AG04450 (cell line): Measurements from ENCODE around the gene POU6F2. TPM values are rescaled to one million over a fixed set of nuclear protein-coding genes. Genes with fewer than 3 reads are reported as not detected.
A peak's percentile ranks its signal among the peaks of the same experiment; 100 is the strongest.

Experiments used
- CTCF ChIA-PET: fragments of 300-600, 350-600 bp; formaldehyde crosslinking; extraction: SDS; loops from one replicate; lab custom pipeline; 2022; ENCODE audit warnings: antibody characterized with exemption, inconsistent platforms; lab: Charles Lee
- POLR2A ChIA-PET: fragments of 350-600 bp; formaldehyde crosslinking; extraction: SDS; loops from one replicate; lab custom pipeline; 2021; ENCODE audit warnings: antibody characterized with exemption, inconsistent platforms; lab: Yijun Ruan, JAX
- DNase-seq: peaks from one replicate; pipeline ENCODE4 v3.0.0-alpha.2; 2011; ENCODE audit warnings: low read depth, low spot score
- H3K27ac ChIP-seq: one replicate; pipeline ENCODE4 v1.5.1; 2012; ENCODE audit warnings: low read depth, low read length, control low read depth
- H3K27me3 ChIP-seq: one replicate; pipeline ENCODE4 v1.6.0; 2012; ENCODE audit warnings: low read length; ENCODE audit not compliant: control insufficient read depth, insufficient read depth
- H3K4me3 ChIP-seq: 2 replicates; pipeline ENCODE4 v1.5.1; 2011; ENCODE audit warnings: mild to moderate bottlenecking, low read depth, low read length, control low read depth
- H3K9me3 ChIP-seq: 2 replicates; pipeline ENCODE4 v1.5.1; 2012; ENCODE audit warnings: low read length; ENCODE audit not compliant: control insufficient read depth, insufficient read depth
- polyA plus RNA-seq: library from polyadenylated mRNA; depleted of rRNA; stranded (reverse); fragments of >200 nt; gene quantifications from 2 replicates; pipeline ENCODE4 v1.2.3, GENCODE V29; 2011
- TF ChIP-seq, protein P1 (sequence below): IDR thresholded peaks from 2 replicates; pipeline ENCODE4 v1.5.1; 2011; ENCODE audit warnings: low read depth, low read length, control low read depth, inconsistent platforms

POU6F2 gene
- polyA plus RNA-seq, 1 experiment: not detected

DNA sequence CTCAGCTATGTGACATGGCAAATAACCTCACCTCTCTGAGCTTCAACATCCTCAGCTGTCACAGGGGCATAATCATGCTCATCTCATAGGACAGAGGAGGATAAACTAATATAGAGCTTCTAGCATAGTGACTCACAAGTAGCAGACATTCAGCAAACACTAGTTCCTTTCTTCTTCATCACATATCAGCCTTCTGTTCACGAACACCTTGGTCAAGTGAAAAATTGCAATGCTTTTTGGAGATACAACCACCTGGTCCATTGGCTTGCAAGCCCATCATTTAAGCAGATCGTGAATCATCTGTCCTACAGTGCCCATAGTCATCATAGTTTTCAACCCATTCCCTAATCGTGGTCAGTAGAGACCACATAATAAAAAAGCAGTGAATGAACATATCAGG, 310.6 kb downstream of the POU6F2 start:
- no peak overlapping the region for H3K27ac ChIP-seq
- TF ChIP-seq, protein P1, sequence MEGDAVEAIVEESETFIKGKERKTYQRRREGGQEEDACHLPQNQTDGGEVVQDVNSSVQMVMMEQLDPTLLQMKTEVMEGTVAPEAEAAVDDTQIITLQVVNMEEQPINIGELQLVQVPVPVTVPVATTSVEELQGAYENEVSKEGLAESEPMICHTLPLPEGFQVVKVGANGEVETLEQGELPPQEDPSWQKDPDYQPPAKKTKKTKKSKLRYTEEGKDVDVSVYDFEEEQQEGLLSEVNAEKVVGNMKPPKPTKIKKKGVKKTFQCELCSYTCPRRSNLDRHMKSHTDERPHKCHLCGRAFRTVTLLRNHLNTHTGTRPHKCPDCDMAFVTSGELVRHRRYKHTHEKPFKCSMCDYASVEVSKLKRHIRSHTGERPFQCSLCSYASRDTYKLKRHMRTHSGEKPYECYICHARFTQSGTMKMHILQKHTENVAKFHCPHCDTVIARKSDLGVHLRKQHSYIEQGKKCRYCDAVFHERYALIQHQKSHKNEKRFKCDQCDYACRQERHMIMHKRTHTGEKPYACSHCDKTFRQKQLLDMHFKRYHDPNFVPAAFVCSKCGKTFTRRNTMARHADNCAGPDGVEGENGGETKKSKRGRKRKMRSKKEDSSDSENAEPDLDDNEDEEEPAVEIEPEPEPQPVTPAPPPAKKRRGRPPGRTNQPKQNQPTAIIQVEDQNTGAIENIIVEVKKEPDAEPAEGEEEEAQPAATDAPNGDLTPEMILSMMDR: no peak
- H3K27me3 ChIP-seq: no peaks in the 10 kb centered on the region
- H3K9me3 ChIP-seq: no peaks in the 10 kb centered on the region
- CTCF ChIA-PET: no interaction called here
- DNase-seq: no peak
- H3K4me3 ChIP-seq: no peak overlapping the region
- POLR2A ChIA-PET: no interaction called here

DNA sequence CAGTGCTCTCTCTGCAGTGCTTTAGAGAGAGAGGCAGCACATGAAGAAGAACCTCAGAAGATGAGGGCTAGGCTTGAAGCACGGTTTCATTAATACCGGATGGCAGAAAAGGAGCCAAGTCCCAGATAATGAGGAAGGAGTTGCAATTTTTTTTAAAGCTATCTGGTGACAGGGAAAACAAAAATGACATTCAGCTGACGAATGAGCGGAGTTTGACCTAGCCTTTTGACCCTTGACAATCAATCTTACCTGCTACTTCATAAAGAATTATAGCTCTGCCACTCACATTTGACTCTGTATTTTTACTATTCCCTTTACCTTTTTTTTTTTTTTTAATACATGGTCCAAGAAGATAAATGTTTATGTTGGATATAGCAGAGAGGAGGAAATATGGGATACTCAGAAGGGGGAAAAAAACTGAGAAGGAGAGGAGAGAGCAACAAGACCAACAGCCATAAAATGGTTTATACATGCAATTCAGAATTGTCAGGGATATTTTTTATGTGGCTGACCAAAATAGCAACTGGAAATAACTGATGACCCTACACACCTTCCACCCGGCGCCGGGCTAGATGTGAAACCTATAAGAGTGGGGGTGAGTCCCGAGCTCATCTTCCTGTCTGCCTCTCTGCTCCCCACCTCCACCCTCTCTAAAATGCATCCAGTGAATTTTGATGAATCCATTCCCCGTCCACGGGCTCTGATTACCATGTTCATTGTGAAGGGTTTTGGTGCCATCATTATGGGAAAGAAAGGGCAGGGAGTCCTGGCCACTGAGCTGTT, 314.1 kb downstream of the POU6F2 start:
- CTCF ChIA-PET: no interaction called here
- Histone ChIP-seq H3K27me3 (no peaks in the 10 kb centered on the region), H3K27ac (peak overlapping the region; percentile 21), H3K9me3 (no peaks in the 10 kb centered on the region), H3K4me3 (no peak overlapping the region)
- no peak for DNase-seq
- POLR2A ChIA-PET: no interaction called here
- TF ChIP-seq, protein P1: no peak

DNA sequence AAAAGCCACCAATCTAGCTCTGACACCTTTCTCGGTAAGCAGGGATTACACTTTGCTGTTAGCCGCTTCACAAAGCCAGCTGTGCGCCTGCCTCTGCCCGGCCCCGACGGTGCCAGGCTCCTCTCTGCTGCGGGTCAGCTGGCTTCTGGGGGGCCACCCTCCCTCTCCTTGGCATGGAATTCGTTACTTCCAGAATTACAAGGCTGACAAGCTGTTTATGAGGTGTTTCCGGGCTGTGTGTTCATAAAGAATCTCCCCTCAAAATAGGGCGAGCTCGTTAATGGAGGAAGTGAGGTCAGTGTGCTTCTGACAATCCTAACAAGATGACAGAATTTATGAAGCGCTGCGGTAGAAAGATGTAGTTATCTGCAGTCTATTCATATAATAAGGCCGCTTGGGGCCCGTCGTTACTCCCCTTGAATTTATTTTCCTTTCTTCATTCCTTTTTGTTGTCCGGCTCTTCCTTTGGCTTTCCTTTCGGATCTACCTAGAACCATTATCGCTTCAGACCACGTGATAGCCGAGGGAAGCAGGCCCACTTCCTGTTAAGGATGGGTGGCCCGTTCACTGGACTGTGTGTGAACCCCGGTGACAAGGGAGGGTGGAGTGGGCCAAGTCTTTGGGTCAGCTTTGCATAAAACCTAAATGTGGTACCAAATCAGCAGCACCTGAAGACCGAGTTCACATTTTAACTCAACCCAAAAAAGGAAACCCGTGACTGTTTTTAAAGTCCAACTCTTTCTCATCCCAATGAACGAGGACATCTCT, 315.5 kb downstream of the POU6F2 start:
- TF ChIP-seq, protein P1: no peak
- no peaks in the 10 kb centered on the region for H3K27me3 ChIP-seq
- CTCF ChIA-PET: no interaction called here
- POLR2A ChIA-PET: no interaction called here
- H3K9me3 ChIP-seq: no peaks in the 10 kb centered on the region
- no peak overlapping the region for H3K27ac ChIP-seq
- no peak overlapping the region for H3K4me3 ChIP-seq
- no peak for DNase-seq

DNA sequence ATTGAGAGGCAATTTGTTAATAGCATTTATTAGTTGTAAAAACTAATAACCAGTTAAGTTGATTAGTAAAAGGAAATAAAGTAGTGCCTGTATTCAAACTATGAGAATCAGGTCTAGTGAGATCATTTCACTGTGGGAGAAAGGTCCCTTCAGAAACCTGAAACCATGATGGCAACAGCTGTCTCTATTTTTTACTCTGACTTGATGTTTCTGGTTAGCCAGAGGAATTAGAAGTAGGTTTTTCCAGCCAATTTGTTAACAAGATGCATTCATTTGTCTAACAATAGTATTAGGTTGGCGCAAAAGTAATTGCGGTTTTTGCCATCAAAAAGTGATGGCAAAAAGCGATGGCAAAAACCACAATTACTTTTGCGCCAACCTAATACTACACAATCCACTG, 316.3 kb downstream of the POU6F2 start:
- ChIA-PET CTCF (no interaction called here), POLR2A (no interaction called here)
- no peak overlapping the region for H3K4me3 ChIP-seq
- no peak for DNase-seq
- H3K27ac ChIP-seq: no peak overlapping the region
- no peaks in the 10 kb centered on the region for H3K27me3 ChIP-seq
- H3K9me3 ChIP-seq: no peaks in the 10 kb centered on the region
- TF ChIP-seq, protein P1: no peak

DNA sequence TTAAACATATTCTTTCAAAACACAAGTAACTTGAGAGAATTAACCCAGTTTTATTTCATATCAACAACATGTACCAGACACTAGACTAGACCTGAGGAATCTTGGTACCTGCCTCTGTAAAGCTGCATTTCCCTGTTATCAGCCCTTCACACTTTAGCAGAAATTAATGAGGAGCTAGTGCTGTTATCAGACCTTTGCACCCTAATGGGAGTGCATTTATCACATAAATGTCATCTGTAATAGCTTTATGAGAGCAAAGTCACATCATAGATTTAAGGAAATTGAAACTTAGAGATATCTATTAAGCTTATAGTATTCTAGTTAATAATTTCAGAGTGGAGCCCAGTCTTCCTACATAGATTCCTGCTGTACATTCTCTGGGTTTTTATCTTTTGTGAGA, 318.1 kb downstream of the POU6F2 start:
- ChIA-PET CTCF (no interaction called here), POLR2A (no interaction called here)
- TF ChIP-seq, protein P1: no peak
- DNase-seq: no peak
- Histone ChIP-seq H3K27me3 (no peaks in the 10 kb centered on the region), H3K4me3 (no peak overlapping the region), H3K9me3 (no peaks in the 10 kb centered on the region), H3K27ac (no peak overlapping the region)
